Neural progenitor cell (in vitro differentiated cells): ENCODE measurements around the gene OVOL3. TPM values are rescaled to one million over a fixed set of nuclear protein-coding genes. Genes with fewer than 3 reads are reported as not detected.

Experiments
- DNase-seq: peaks from one replicate; pipeline ENCODE4 v3.0.0-alpha.2; 2016; ENCODE audit warnings: low spot score
- H2AFZ ChIP-seq: fragments of 200-600 bp; sonication (generic); replicated peaks from 2 replicates; pipeline ENCODE4 v1.6.1; 2016; ENCODE audit warnings: antibody characterized with exemption
- H3F3A ChIP-seq: fragments of 200-600 bp; sonication (generic); 2 replicates; pipeline ENCODE4 v1.6.1; 2016; ENCODE audit warnings: antibody characterized with exemption, low read depth
- H3K27ac ChIP-seq: fragments of 200-600 bp; sonication (generic); 2 replicates; pipeline ENCODE4 v1.5.1; 2016; ENCODE audit warnings: mild to moderate bottlenecking
- H3K27me3 ChIP-seq: fragments of 200-600 bp; sonication (generic); 2 replicates; pipeline ENCODE4 v1.6.1; 2016; ENCODE audit warnings: mild to moderate bottlenecking, moderate library complexity
- H3K36me3 ChIP-seq: fragments of 200-600 bp; sonication (generic); 2 replicates; pipeline ENCODE4 v1.5.1; 2016
- H3K4me1 ChIP-seq: fragments of 200-600 bp; sonication (generic); 2 replicates; pipeline ENCODE4 v1.6.1; 2016; ENCODE audit warnings: mixed run types
- H3K4me2 ChIP-seq: fragments of 200-600 bp; sonication (generic); 2 replicates; pipeline ENCODE4 v1.6.1; 2016
- H3K4me3 ChIP-seq: fragments of 200-600 bp; sonication (generic); 2 replicates; pipeline ENCODE4 v1.5.1; 2016
- H3K79me2 ChIP-seq: fragments of 200-600 bp; sonication (generic); 2 replicates; pipeline ENCODE4 v1.6.1; 2016; ENCODE audit warnings: low read depth
- H3K9ac ChIP-seq: fragments of 200-600 bp; sonication (generic); 2 replicates; pipeline ENCODE4 v1.6.1; 2016
- H3K9me3 ChIP-seq: fragments of 200-600 bp; sonication (generic); 2 replicates; pipeline ENCODE4 v1.5.1; 2016; ENCODE audit warnings: low read depth
- H4K20me1 ChIP-seq: fragments of 200-600 bp; sonication (generic); 2 replicates; pipeline ENCODE4 v1.6.1; 2016; ENCODE audit warnings: low read depth
- H3K27ac Mint-ChIP-seq: 3 replicates; pipeline ENCODE4 v1.8.0; 2021; ENCODE audit warnings: mixed read lengths
- H3K27me3 Mint-ChIP-seq: 2 replicates; pipeline ENCODE4 v1.8.0; 2022; ENCODE audit warnings: low read depth, mild to moderate bottlenecking, inconsistent platforms, moderate library complexity, mixed read lengths; ENCODE audit not compliant: insufficient read depth
- H3K36me3 Mint-ChIP-seq: 3 replicates; pipeline ENCODE4 v1.8.0; 2021; ENCODE audit warnings: mixed read lengths
- H3K4me1 Mint-ChIP-seq: 3 replicates; pipeline ENCODE4 v1.8.0; 2021; ENCODE audit warnings: mixed read lengths
- H3K4me3 Mint-ChIP-seq: 3 replicates; pipeline ENCODE4 v1.8.0; 2021; ENCODE audit warnings: mild to moderate bottlenecking, moderate library complexity, mixed read lengths
- H3K9me3 Mint-ChIP-seq: 3 replicates; pipeline ENCODE4 v1.8.0; 2020; ENCODE audit warnings: mixed read lengths
- CTCF ChIP-seq: fragments of 200-600 bp; sonication (generic); IDR thresholded peaks from 2 replicates; pipeline ENCODE4 v1.5.1; 2017; ENCODE audit warnings: antibody characterized with exemption, mild to moderate bottlenecking
- EZH2 ChIP-seq: fragments of 200-600 bp; sonication (generic); IDR thresholded peaks from 2 replicates; pipeline ENCODE4 v1.6.1; 2017; ENCODE audit warnings: antibody characterized with exemption, mild to moderate bottlenecking, moderate library complexity
- EZH2phosphoT487 ChIP-seq: fragments of 200-600 bp; sonication (generic); IDR thresholded peaks from 2 replicates; pipeline ENCODE4 v1.6.1; 2017; ENCODE audit warnings: antibody characterized with exemption
- total RNA-seq: library from RNA; depleted of rRNA; stranded (reverse); fragments of >200 nt; gene quantifications from 2 replicates; pipeline ENCODE4 v1.2.3, GENCODE V29; 2015; ENCODE audit warnings: low replicate concordance

OVOL3 gene
- total RNA-seq, 1 donor from 2014 or later: not detected

GRCh38 chr19:36106991-36107390 is 4.0 kb upstream of the OVOL3 start:
- no peak overlapping the region for H2AFZ ChIP-seq
- TF ChIP-seq EZH2phosphoT487 (no peak), CTCF (no peak), EZH2 (no peak)
- H3K79me2 ChIP-seq: no peaks in the 10 kb centered on the region
- no peak overlapping the region for H3K4me2 ChIP-seq
- H3K27ac ChIP-seq: no peak overlapping the region
- peaks cover 5% of the 10 kb centered on the region for H3K36me3 Mint-ChIP-seq
- no peak overlapping the region for H3K27ac Mint-ChIP-seq
- no peaks in the 10 kb centered on the region for H3K36me3 ChIP-seq
- peaks cover 8% of the 10 kb centered on the region for H4K20me1 ChIP-seq
- H3K27me3 Mint-ChIP-seq: peaks cover 2% of the 10 kb centered on the region
- no peak overlapping the region for H3K9ac ChIP-seq
- DNase-seq: no peak
- H3K27me3 ChIP-seq: no peaks in the 10 kb centered on the region
- H3K4me1 ChIP-seq: peaks cover 13% of the 10 kb centered on the region
- no peak overlapping the region for H3K4me3 ChIP-seq
- H3K9me3 ChIP-seq: no peaks in the 10 kb centered on the region
- no peaks in the 10 kb centered on the region for H3K9me3 Mint-ChIP-seq
- peaks cover 7% of the 10 kb centered on the region for H3K4me1 Mint-ChIP-seq
- H3F3A ChIP-seq: peaks cover 30% of the 10 kb centered on the region
- H3K4me3 Mint-ChIP-seq: no peak overlapping the region

GRCh38 chr19:36108684-36109083 is 2.3 kb upstream of the OVOL3 start:
- Histone ChIP-seq H3K4me1 (peaks cover 15% of the 10 kb centered on the region), H2AFZ (no peak overlapping the region), H4K20me1 (peaks cover 11% of the 10 kb centered on the region), H3K79me2 (peaks cover 2% of the 10 kb centered on the region), H3K27me3 (no peaks in the 10 kb centered on the region), H3K27ac (no peak overlapping the region), H3F3A (peaks cover 40% of the 10 kb centered on the region), H3K4me3 (no peak overlapping the region), H3K4me2 (no peak overlapping the region), H3K36me3 (no peaks in the 10 kb centered on the region), H3K9me3 (no peaks in the 10 kb centered on the region), H3K9ac (no peak overlapping the region)
- Mint-ChIP-seq H3K4me1 (peaks cover 14% of the 10 kb centered on the region), H3K4me3 (peak overlapping the region; percentile 53), H3K9me3 (no peaks in the 10 kb centered on the region), H3K36me3 (peaks cover 9% of the 10 kb centered on the region), H3K27me3 (peaks cover 3% of the 10 kb centered on the region), H3K27ac (peak overlapping the region; percentile 25)
- no peak for DNase-seq
- TF ChIP-seq CTCF: no peak
- no peak for TF ChIP-seq EZH2
- no peak for TF ChIP-seq EZH2phosphoT487

GRCh38 chr19:36111200-36111539 is 227 bp downstream of the OVOL3 start:
- H3K27me3 ChIP-seq: no peaks in the 10 kb centered on the region

More at GRCh38 chr19:36111200-36111539, 227 bp downstream of the OVOL3 start:
- H4K20me1 ChIP-seq: peaks cover 13% of the 10 kb centered on the region
- H3K4me3 ChIP-seq: peak overlapping the region; percentile 8
- H3F3A ChIP-seq: peaks cover 45% of the 10 kb centered on the region
- no peaks in the 10 kb centered on the region for H3K9me3 ChIP-seq
- no peaks in the 10 kb centered on the region for H3K36me3 ChIP-seq
- peak overlapping the region; percentile 2 for H3K4me3 Mint-ChIP-seq
- peaks cover 11% of the 10 kb centered on the region for H3K27me3 Mint-ChIP-seq
- DNase-seq: peak; percentile 50
- no peak for TF ChIP-seq EZH2phosphoT487
- no peak for TF ChIP-seq EZH2
- TF ChIP-seq CTCF: no peak
- no peak overlapping the region for H2AFZ ChIP-seq
- peaks cover 22% of the 10 kb centered on the region for H3K4me1 Mint-ChIP-seq
- no peaks in the 10 kb centered on the region for H3K9me3 Mint-ChIP-seq
- H3K27ac Mint-ChIP-seq: no peak overlapping the region
- H3K36me3 Mint-ChIP-seq: peaks cover 7% of the 10 kb centered on the region
- no peak overlapping the region for H3K9ac ChIP-seq
- peaks cover 14% of the 10 kb centered on the region for H3K79me2 ChIP-seq
- H3K4me1 ChIP-seq: peaks cover 20% of the 10 kb centered on the region
- H3K4me2 ChIP-seq: peak overlapping the region; percentile 60
- H3K27ac ChIP-seq: peak overlapping the region; percentile 54
